ENCODE results near the gene PPP1R16B.

Gene PPP1R16B

DNA sequence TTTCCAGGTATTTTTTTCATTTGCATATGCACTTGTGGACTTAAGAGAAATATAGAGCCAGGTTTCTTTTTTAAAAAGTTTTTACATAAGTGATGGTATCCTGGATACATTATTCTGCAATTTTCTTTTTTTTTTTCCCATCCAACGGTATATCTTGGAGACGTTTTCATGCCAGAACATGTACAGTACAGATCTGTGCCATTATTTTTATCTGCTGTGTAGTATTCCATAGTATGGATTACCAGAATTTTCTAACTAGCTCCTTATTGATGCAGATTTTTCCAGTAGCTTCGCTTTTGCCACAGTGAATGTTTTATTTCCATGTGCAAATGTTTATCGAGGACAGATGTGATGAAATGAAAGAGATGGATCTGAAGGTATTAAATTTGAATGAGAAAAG, 34.1 kb downstream of the PPP1R16B start:
- TF ChIP-seq, protein P1, sequence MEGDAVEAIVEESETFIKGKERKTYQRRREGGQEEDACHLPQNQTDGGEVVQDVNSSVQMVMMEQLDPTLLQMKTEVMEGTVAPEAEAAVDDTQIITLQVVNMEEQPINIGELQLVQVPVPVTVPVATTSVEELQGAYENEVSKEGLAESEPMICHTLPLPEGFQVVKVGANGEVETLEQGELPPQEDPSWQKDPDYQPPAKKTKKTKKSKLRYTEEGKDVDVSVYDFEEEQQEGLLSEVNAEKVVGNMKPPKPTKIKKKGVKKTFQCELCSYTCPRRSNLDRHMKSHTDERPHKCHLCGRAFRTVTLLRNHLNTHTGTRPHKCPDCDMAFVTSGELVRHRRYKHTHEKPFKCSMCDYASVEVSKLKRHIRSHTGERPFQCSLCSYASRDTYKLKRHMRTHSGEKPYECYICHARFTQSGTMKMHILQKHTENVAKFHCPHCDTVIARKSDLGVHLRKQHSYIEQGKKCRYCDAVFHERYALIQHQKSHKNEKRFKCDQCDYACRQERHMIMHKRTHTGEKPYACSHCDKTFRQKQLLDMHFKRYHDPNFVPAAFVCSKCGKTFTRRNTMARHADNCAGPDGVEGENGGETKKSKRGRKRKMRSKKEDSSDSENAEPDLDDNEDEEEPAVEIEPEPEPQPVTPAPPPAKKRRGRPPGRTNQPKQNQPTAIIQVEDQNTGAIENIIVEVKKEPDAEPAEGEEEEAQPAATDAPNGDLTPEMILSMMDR (IDR thresholded peaks at IDR 0.05; ENCODE audit: low read depth, low read length, missing control alignments): no peak
- no peak for DNase-seq (ENCODE audit: low read depth)
- H3K4me3 ChIP-seq (ENCODE audit: low read depth, low read length): no peak overlapping the region

- TF ChIP-seq, protein P1 (IDR thresholded peaks at IDR 0.05; ENCODE audit: low read depth, low read length, missing control alignments): no peak
- no peak for DNase-seq (ENCODE audit: low read depth)
- H3K4me3 ChIP-seq (ENCODE audit: low read depth, low read length): no peak overlapping the region
Observed at GRCh38 chr20:38840053-38840893, 34.8 kb downstream of the PPP1R16B start.

- DNase-seq (ENCODE audit: low read depth): no peak
- TF ChIP-seq, protein P1 (IDR thresholded peaks at IDR 0.05; ENCODE audit: low read depth, low read length, missing control alignments): no peak
- H3K4me3 ChIP-seq (ENCODE audit: low read depth, low read length): no peak overlapping the region
Observed at GRCh38 chr20:38840894-38841470, 35.5 kb downstream of the PPP1R16B start.

DNA sequence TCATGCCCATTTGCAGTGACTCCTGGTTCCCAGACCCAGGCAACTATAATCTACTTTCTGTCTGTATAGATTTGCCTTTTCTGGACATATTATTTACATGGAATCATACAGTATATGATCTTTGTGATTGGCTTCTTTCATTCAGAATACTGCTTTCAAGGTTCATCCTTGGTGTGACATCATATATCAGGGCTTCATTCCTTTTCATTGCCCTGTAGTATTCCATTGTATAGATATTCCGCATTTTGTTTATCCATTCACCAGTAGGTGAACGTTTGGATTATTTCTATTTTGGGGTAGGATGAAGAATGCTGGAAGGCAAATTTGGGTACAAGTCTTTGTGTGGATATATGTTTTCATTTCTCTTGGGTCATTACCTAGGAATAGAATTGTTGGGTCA, 36.1 kb downstream of the PPP1R16B start:
- H3K4me3 ChIP-seq (ENCODE audit: low read depth, low read length): no peak overlapping the region; the same call in 1 of the 2 replicates
- no peak for DNase-seq (ENCODE audit: low read depth)
- TF ChIP-seq, protein P1 (IDR thresholded peaks at IDR 0.05; ENCODE audit: low read depth, low read length, missing control alignments): no peak

- H3K4me3 ChIP-seq (ENCODE audit: low read depth, low read length): peak overlapping the region; percentile 17; the same call in 1 of the 2 replicates
- TF ChIP-seq, protein P1 (IDR thresholded peaks at IDR 0.05; ENCODE audit: low read depth, low read length, missing control alignments): no peak
- DNase-seq (ENCODE audit: low read depth): no peak
Observed at GRCh38 chr20:38842026-38842425, 36.5 kb downstream of the PPP1R16B start.

DNA sequence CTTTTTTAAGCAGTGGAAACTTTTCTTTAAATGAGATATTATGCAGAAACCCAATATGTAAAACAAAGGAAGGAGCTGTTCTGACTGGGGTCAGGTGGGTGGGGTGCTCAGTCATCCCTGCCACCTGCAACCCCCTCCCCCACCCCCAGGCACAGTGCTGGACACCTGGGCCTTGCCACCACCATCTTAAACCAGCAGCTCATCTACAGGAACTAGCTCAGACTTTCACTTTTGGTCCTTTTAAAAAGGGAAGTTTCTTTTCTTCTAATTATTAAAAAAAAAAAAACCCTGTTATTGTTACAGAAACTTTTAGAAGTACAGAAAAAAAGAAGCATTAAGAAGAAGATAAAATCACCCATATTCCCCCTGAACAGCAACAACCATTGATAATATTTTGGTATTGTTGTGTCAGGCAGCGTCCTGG, 37.1 kb downstream of the PPP1R16B start:
- peak; percentile 95 for DNase-seq (ENCODE audit: low read depth)
- H3K4me3 ChIP-seq (ENCODE audit: low read depth, low read length): peak overlapping the region; percentile 7; the same call in 1 of the 2 replicates
- TF ChIP-seq, protein P1 (IDR thresholded peaks at IDR 0.05; ENCODE audit: low read depth, low read length, missing control alignments): no peak

All from GM12864 (cell line).